ENCODE data around the gene CRB3. TPM values are rescaled to one million over a fixed set of nuclear protein-coding genes. Genes with fewer than 3 reads are reported as not detected.

CRB3 gene
- total and polyA plus RNA-seq, 2 of the 8 experiments (the other 6 are each of a cell fraction or from before 2014, with no cell fraction given), result 21.1 to 24.6 TPM

DNA sequence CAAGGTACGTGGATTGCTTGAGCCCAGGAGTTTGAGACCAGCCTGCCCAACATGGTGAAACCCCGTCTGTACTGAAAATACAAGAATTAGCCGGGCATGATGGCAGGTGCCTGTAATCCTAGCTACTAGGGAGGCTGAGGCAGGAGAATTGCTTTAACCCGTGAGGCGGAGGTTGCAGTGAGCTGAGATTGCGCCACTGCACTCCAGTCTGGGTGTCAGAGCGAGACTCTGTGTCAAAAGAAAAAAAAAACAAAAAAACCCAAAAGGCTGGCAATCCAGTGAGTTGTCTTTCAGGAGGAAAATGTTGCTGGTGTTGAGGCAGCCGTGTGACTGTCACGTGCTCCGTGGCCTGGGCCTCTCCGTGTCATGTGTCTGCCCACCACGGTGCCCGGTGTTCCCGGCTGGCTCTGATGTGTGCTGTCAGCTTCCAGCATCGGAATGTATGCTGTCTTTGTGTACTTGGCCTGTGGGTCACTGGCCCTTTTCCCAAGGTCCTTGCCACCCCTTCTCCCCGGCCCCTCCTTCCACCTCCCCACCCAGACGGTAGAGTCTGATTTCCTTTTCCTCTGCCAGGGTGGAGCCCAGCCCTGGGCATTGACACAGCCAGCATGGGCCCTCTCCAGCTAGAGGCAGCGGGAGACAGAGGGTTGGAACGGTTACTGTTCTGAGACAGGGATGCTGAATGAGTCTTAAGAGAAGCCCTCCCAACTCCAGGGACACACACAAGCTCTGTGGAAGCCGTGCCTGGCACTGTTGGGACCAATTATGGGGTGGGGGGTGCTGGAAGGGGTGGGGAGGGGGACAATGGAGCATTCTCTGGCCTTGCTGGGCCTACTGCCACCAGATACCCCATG, 45.3 kb downstream of the CRB3 start (continued):
- no peak for TF ChIP-seq CBX5 (IDR thresholded peaks at IDR 0.05; ENCODE audit: low read depth, low read length)
- TF ChIP-seq ZNF274 (IDR thresholded peaks at IDR 0.05; ENCODE audit: borderline replicate concordance, extremely low read depth, low read length), result no peak

Data from H1 (cell line).